CD4-positive, alpha-beta T cell (primary cell): ENCODE measurements around the gene COPG1. TPM values are rescaled to one million over a fixed set of nuclear protein-coding genes. Genes with fewer than 3 reads are reported as not detected.

Source experiments
- ATAC-seq: fragments of 200-7000 bp; cut with Tn5 transposase; one replicate; pipeline ENCODE4 v1.10.0; 2022; ENCODE audit warnings: mild to moderate bottlenecking; ENCODE audit not compliant: poor library complexity
- CTCF ChIA-PET: fragments of 350-600 bp; sonication (Branson Sonifier 250); formaldehyde crosslinking; loops from one replicate; lab custom pipeline; 2021; ENCODE audit warnings: antibody characterized with exemption, inconsistent platforms; lab: Charles Lee
- POLR2A ChIA-PET: fragments of 350-600 bp; sonication (Branson Sonifier 250); formaldehyde crosslinking; loops from one replicate; lab custom pipeline; 2021; ENCODE audit warnings: antibody characterized with exemption, inconsistent platforms; lab: Charles Lee
- DNase-seq, 14 experiments: peaks; one replicate each; pipeline ENCODE4 v3.0.0-alpha.2; 2013 to 2020; ENCODE audit warnings: mixed read lengths in 2 of 14
- H3K27ac ChIP-seq, 2 donors: one replicate each; pipeline versions ENCODE4 v1.5.1 to v1.7.0; 2013; ENCODE audit warnings: low read length in 2 of 2, low read depth in 1 of 2, mild to moderate bottlenecking in 1 of 2
- H3K27me3 ChIP-seq, 2 experiments: 1 replicate in 1 of 2; 2 replicates in 1 of 2; pipeline versions ENCODE4 v1.6.1 to v1.7.0; 2013; ENCODE audit warnings: low read length in 2 of 2, control low read depth in 1 of 2, mild to moderate bottlenecking in 1 of 2, moderate library complexity in 1 of 2; ENCODE audit not compliant: insufficient read depth in 2 of 2, control insufficient read depth in 1 of 2
- H3K36me3 ChIP-seq: one replicate; pipeline ENCODE4 v1.6.1; 2013; ENCODE audit warnings: low read length, control low read depth; ENCODE audit not compliant: insufficient read depth
- H3K4me1 ChIP-seq: one replicate; pipeline ENCODE4 v1.6.1; 2013; ENCODE audit warnings: low read length, control low read depth; ENCODE audit not compliant: insufficient read depth
- H3K4me3 ChIP-seq: one replicate; pipeline ENCODE4 v1.5.1; 2013; ENCODE audit warnings: mild to moderate bottlenecking, low read length, moderate library complexity
- H3K9me3 ChIP-seq, 2 experiments: 1 replicate in 1 of 2; 2 replicates in 1 of 2; pipeline versions ENCODE4 v1.6.1 to v1.7.0; 2013; ENCODE audit warnings: low read length in 2 of 2, mild to moderate bottlenecking in 2 of 2, control low read depth in 1 of 2, moderate library complexity in 1 of 2; ENCODE audit not compliant: control insufficient read depth in 1 of 2, insufficient read depth in 1 of 2
- H3K27ac Mint-ChIP-seq: one replicate; pipeline ENCODE4 v1.8.0; 2020; ENCODE audit warnings: mixed read lengths
- H3K27me3 Mint-ChIP-seq: one replicate; pipeline ENCODE4 v1.8.0; 2021; ENCODE audit warnings: mixed read lengths
- H3K36me3 Mint-ChIP-seq: one replicate; pipeline ENCODE4 v1.8.0; 2021; ENCODE audit warnings: low read depth, mixed read lengths
- H3K4me1 Mint-ChIP-seq: one replicate; pipeline ENCODE4 v1.8.0; 2021; ENCODE audit warnings: low read depth, mixed read lengths
- H3K4me3 Mint-ChIP-seq: one replicate; pipeline ENCODE4 v1.8.0; 2020; ENCODE audit warnings: mild to moderate bottlenecking, mixed read lengths
- H3K9me3 Mint-ChIP-seq: one replicate; pipeline ENCODE4 v1.8.0; 2020; ENCODE audit warnings: mixed read lengths
- intact Hi-C, 2 experiments: fragments of 100-400 bp; cut with DNase I in 1 of 2; cut with micrococcal nuclease in 1 of 2; formaldehyde crosslinking; loops; one replicate each; pipeline versions ENCODE4 v1.15.1 to v1.9.0; 2023 to 2025; cut with DNase I, micrococcal nuclease
- total RNA-seq, 174 experiments: library from RNA in 2 of 174; stranded (reverse) in 2 of 174; gene quantifications; one replicate each; pipeline ENCODE4 v1.2.3 and lab custom pipeline; 2021 to 2026
- TF ChIP-seq, protein P1 (sequence below): fragments of 200-600 bp; IDR thresholded peaks from one replicate; pipeline ENCODE4 v1.8.0; 2022; ENCODE audit warnings: antibody characterized with exemption, mild to moderate bottlenecking

Gene COPG1
- total RNA-seq, 2 experiments from 2014 or later: 77.7 to 79.3 TPM

GRCh38 chr3:129268396-129268795 is 19.0 kb downstream of the COPG1 start:
- intact Hi-C loops: no loop called here
- Histone ChIP-seq H3K27ac (no peak overlapping the region), H3K4me1 (no peaks in the 10 kb centered on the region), H3K4me3 (no peak overlapping the region), H3K27me3 (no peaks in the 10 kb centered on the region), H3K36me3 (peaks cover 96% of the 10 kb centered on the region), H3K9me3 (no peaks in the 10 kb centered on the region)
- no peaks in the 10 kb centered on the region for H3K4me1 Mint-ChIP-seq
- H3K27me3 Mint-ChIP-seq: no peaks in the 10 kb centered on the region
- H3K4me3 Mint-ChIP-seq: no peak overlapping the region
- ATAC-seq (no peak), DNase-seq (no peak)
- TF ChIP-seq, protein P1, sequence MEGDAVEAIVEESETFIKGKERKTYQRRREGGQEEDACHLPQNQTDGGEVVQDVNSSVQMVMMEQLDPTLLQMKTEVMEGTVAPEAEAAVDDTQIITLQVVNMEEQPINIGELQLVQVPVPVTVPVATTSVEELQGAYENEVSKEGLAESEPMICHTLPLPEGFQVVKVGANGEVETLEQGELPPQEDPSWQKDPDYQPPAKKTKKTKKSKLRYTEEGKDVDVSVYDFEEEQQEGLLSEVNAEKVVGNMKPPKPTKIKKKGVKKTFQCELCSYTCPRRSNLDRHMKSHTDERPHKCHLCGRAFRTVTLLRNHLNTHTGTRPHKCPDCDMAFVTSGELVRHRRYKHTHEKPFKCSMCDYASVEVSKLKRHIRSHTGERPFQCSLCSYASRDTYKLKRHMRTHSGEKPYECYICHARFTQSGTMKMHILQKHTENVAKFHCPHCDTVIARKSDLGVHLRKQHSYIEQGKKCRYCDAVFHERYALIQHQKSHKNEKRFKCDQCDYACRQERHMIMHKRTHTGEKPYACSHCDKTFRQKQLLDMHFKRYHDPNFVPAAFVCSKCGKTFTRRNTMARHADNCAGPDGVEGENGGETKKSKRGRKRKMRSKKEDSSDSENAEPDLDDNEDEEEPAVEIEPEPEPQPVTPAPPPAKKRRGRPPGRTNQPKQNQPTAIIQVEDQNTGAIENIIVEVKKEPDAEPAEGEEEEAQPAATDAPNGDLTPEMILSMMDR: no peak
- H3K36me3 Mint-ChIP-seq: peaks cover 96% of the 10 kb centered on the region
- CTCF ChIA-PET: interaction anchor here (1.6 kb wide), 1 partner anchor 22 kb away, joined by 3 read pairs; no protein-coding TSS in a partner anchor
- H3K27ac Mint-ChIP-seq: no peak overlapping the region
- H3K9me3 Mint-ChIP-seq: no peaks in the 10 kb centered on the region
- POLR2A ChIA-PET: no interaction called here

DNA sequence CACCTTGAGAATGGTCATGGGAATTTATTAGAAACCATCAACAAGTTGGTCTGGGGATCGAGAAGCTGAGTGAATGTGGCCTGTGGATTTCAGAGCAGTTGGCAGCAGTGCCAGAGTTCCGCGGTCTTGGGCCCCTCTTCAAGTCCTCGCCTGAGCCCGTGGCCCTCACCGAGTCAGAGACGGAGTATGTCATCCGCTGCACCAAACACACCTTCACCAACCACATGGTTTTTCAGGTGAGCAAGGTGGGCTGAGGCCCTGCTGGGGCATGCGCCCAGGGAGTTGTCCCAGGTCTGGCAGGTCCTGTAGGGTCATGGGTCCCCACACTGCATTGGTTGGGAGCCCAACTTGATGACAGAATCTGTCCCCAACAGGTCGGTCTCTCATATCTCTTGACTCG is 22.3 kb downstream of the COPG1 start:
- H3K27ac ChIP-seq: no peak overlapping the region
- H3K4me1 Mint-ChIP-seq: no peaks in the 10 kb centered on the region
- ATAC-seq: no peak
- H3K4me3 Mint-ChIP-seq: no peak overlapping the region
- no peaks in the 10 kb centered on the region for H3K27me3 Mint-ChIP-seq
- peaks cover 98% of the 10 kb centered on the region for H3K36me3 Mint-ChIP-seq
- no peak overlapping the region for H3K27ac Mint-ChIP-seq
- TF ChIP-seq, protein P1: no peak
- peaks cover 97% of the 10 kb centered on the region for H3K36me3 ChIP-seq
- intact Hi-C loops: no loop called here
- ChIA-PET POLR2A (interaction anchor here (2.9 kb wide), 1 partner anchor 44 kb away, joined by 13 read pairs; a partner anchor contains a TSS), CTCF (interaction anchor here (1.0 kb wide), 2 partner anchors 26 to 45 kb away, joined by 3 read pairs; a partner anchor contains a TSS)
- no peak for DNase-seq
- no peaks in the 10 kb centered on the region for H3K4me1 ChIP-seq
- H3K9me3 ChIP-seq: no peaks in the 10 kb centered on the region
- no peaks in the 10 kb centered on the region for H3K27me3 ChIP-seq
- H3K9me3 Mint-ChIP-seq: no peaks in the 10 kb centered on the region
- no peak overlapping the region for H3K4me3 ChIP-seq

DNA sequence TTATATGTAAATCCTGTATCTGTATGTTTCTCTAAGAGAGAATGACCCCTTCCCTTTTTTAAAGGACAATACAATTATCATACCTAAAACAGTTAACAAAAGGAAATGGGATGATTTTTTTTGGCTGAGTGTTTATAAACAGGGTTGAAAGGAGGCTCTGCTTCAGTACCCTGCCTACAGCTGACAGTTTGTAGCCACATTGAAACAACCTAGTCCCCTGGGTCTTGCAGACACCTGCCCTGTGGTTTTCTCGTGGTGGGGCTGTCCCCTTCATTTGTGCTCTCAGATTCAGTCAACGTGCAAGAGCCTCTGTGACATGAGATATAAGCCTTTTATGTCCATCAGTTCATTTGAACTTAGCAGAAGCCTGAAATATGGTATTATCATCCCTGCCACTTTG is 27.0 kb downstream of the COPG1 start:
- ChIA-PET CTCF (no interaction called here), POLR2A (no interaction called here)
- H3K27ac ChIP-seq: peak overlapping the region in 1 of 2 donors; percentile 9
- intact Hi-C loops: loop anchor here in 1 of 2 experiments (2.0 to 5.0 kb wide), 3 partner anchors 26 to 398 kb away; partner anchors contain the start of gene ACAD9
- H3K27ac Mint-ChIP-seq: peak overlapping the region; percentile 0
- H3K4me1 ChIP-seq: peaks cover 26% of the 10 kb centered on the region
- H3K27me3 ChIP-seq: no peaks in the 10 kb centered on the region
- no peaks in the 10 kb centered on the region for H3K9me3 ChIP-seq
- H3K4me1 Mint-ChIP-seq: peaks cover 23% of the 10 kb centered on the region
- TF ChIP-seq, protein P1: no peak
- peaks cover 56% of the 10 kb centered on the region for H3K36me3 ChIP-seq
- H3K36me3 Mint-ChIP-seq: peaks cover 85% of the 10 kb centered on the region
- no peak for ATAC-seq
- H3K4me3 ChIP-seq: no peak overlapping the region
- no peaks in the 10 kb centered on the region for H3K27me3 Mint-ChIP-seq
- DNase-seq: no peak
- H3K4me3 Mint-ChIP-seq: no peak overlapping the region
- no peaks in the 10 kb centered on the region for H3K9me3 Mint-ChIP-seq
